ENCODE measurements around the gene SERPING1. TPM values are rescaled to one million over a fixed set of nuclear protein-coding genes. Genes with fewer than 3 reads are reported as not detected.

Gene SERPING1
- polyA plus RNA-seq, 1 donor (not counting 4 experiments of a cell fraction or from before 2014, with no cell fraction given): 12.8 TPM

GRCh38 chr11:57610170-57610569 lies 12.7 kb downstream of the SERPING1 start:
- Histone ChIP-seq H3K4me3 (ENCODE audit: control insufficient read depth in 2 of 3, extremely low read depth in 1 of 3, insufficient read depth in 2 of 3, low read depth in 1 of 3, low read length in 3 of 3) (no peak overlapping the region), H3K27ac (ENCODE audit: control insufficient read depth, insufficient read depth, low read length) (no peak overlapping the region), H3K9me1 (ENCODE audit: control insufficient read depth, extremely low read depth, insufficient read depth, low read length) (no peaks in the 10 kb centered on the region), H3K4me1 (ENCODE audit: control insufficient read depth, extremely low read depth, insufficient read depth, low read length) (no peaks in the 10 kb centered on the region), H3K27me3 (ENCODE audit: control insufficient read depth, extremely low read depth, insufficient read depth, low read length) (peaks cover 8% of the 10 kb centered on the region), H3K4me2 (ENCODE audit: control insufficient read depth, extremely low read depth, insufficient read depth, low read depth, low read length) (no peak overlapping the region), H3K79me2 (ENCODE audit: control insufficient read depth, insufficient read depth, low read length) (no peaks in the 10 kb centered on the region), H2AFZ (ENCODE audit: control insufficient read depth, low read length) (no peak overlapping the region), H3K36me3 (ENCODE audit: control insufficient read depth in 2 of 2, extremely low read depth in 1 of 2, insufficient read depth in 2 of 2, low read length in 2 of 2) (no peaks in the 10 kb centered on the region), H3K9ac (ENCODE audit: control insufficient read depth, extremely low read depth, insufficient read depth, low read length) (no peak overlapping the region), H4K20me1 (ENCODE audit: control insufficient read depth, extremely low read depth, insufficient read depth, low read length) (no peaks in the 10 kb centered on the region), H3K9me3 (ENCODE audit: control insufficient read depth, low read depth, low read length) (no peaks in the 10 kb centered on the region)
- DNase-seq (ENCODE audit: low read depth, low spot score) (no peak), FAIRE-seq (no peak)
- dilution Hi-C loops (cut with MboI; ENCODE audit: extremely low pct_ligation_motif_present, low sequenced_read_pairs): no loop called here
- TF ChIP-seq CTCF (optimal IDR thresholded peaks at IDR 0.05 in 1 of 3, IDR thresholded peaks at IDR 0.05 in 1 of 3, conservative IDR thresholded peaks at IDR 0.05 in 1 of 3; ENCODE audit: extremely low read depth in 1 of 3, insufficient read depth in 2 of 3, low read length in 3 of 3) (no peak), EZH2 (IDR thresholded peaks at IDR 0.05; ENCODE audit: low read length) (no peak)

- TF ChIP-seq EZH2 (IDR thresholded peaks at IDR 0.05; ENCODE audit: low read length) (no peak), CTCF (optimal IDR thresholded peaks at IDR 0.05 in 1 of 3, IDR thresholded peaks at IDR 0.05 in 1 of 3, conservative IDR thresholded peaks at IDR 0.05 in 1 of 3; ENCODE audit: extremely low read depth in 1 of 3, insufficient read depth in 2 of 3, low read length in 3 of 3) (no peak)
- Histone ChIP-seq H3K4me1 (ENCODE audit: control insufficient read depth, extremely low read depth, insufficient read depth, low read length) (no peaks in the 10 kb centered on the region), H3K27ac (ENCODE audit: control insufficient read depth, insufficient read depth, low read length) (no peak overlapping the region), H3K4me2 (ENCODE audit: control insufficient read depth, extremely low read depth, insufficient read depth, low read depth, low read length) (no peak overlapping the region), H3K79me2 (ENCODE audit: control insufficient read depth, insufficient read depth, low read length) (no peaks in the 10 kb centered on the region), H2AFZ (ENCODE audit: control insufficient read depth, low read length) (no peak overlapping the region), H3K4me3 (ENCODE audit: control insufficient read depth in 2 of 3, extremely low read depth in 1 of 3, insufficient read depth in 2 of 3, low read depth in 1 of 3, low read length in 3 of 3) (no peak overlapping the region), H3K36me3 (ENCODE audit: control insufficient read depth in 2 of 2, extremely low read depth in 1 of 2, insufficient read depth in 2 of 2, low read length in 2 of 2) (no peaks in the 10 kb centered on the region), H3K9ac (ENCODE audit: control insufficient read depth, extremely low read depth, insufficient read depth, low read length) (no peak overlapping the region), H3K9me1 (ENCODE audit: control insufficient read depth, extremely low read depth, insufficient read depth, low read length) (no peaks in the 10 kb centered on the region), H4K20me1 (ENCODE audit: control insufficient read depth, extremely low read depth, insufficient read depth, low read length) (no peaks in the 10 kb centered on the region), H3K9me3 (ENCODE audit: control insufficient read depth, low read depth, low read length) (no peaks in the 10 kb centered on the region), H3K27me3 (ENCODE audit: control insufficient read depth, extremely low read depth, insufficient read depth, low read length) (peaks cover 8% of the 10 kb centered on the region)
- dilution Hi-C loops (cut with MboI; ENCODE audit: extremely low pct_ligation_motif_present, low sequenced_read_pairs): no loop called here
- DNase-seq (ENCODE audit: low read depth, low spot score) (no peak), FAIRE-seq (no peak)
Measured at GRCh38 chr11:57614234-57614772, 16.8 kb downstream of the SERPING1 start.

Measured in keratinocyte (primary cell).